ENCODE measurements around the gene ARHGAP19.

- TF ChIP-seq RARB (CRISPR knock-in tag; IDR thresholded peaks at IDR 0.05) (no peak), GLIS3 (CRISPR knock-in tag; IDR thresholded peaks at IDR 0.05) (no peak), CSRNP3 (CRISPR knock-in tag; IDR thresholded peaks at IDR 0.05) (no peak)
Measured at GRCh38 chr10:97222326-97222961, 70.0 kb downstream of the ARHGAP19 start.
